Stimulated activated CD4-positive, alpha-beta T cell treated with anti-CD3 and anti-CD28 coated beads, Interleukin-1b, Interleukin-23, amount 100 ng/mL, for 24 hours (primary cell): ENCODE data around the gene KCNMB3.
A peak's percentile ranks its signal among the peaks of the same experiment; 100 is the strongest.
"Not testable (repeated sequence)": the region's sequence is repeated elsewhere in the genome, so short reads cannot be mapped to it uniquely, and the experiment has no call there.

Source experiments
- DNase-seq, 4 experiments: peaks; one replicate each; pipeline ENCODE4 v3.0.0-alpha.2; 2020; ENCODE audit warnings: low read depth in 4 of 4, low spot score in 1 of 4

Gene KCNMB3

GRCh38 chr3:179265092-179265491 lies 14.2 kb upstream of the KCNMB3 start:
- no peak for DNase-seq

- no peak for DNase-seq
Observed at GRCh38 chr3:179264449-179264848, 13.5 kb upstream of the KCNMB3 start.

- no peak for DNase-seq
Observed at GRCh38 chr3:179263134-179263533, 12.2 kb upstream of the KCNMB3 start.

- peak; percentile 15 to 54 (median 32) for DNase-seq
Observed at GRCh38 chr3:179260949-179261765, 10.2 kb upstream of the KCNMB3 start.

- not testable (repeated sequence) for DNase-seq
Observed at GRCh38 chr3:179259959-179260756, 9.2 kb upstream of the KCNMB3 start.

- no peak for DNase-seq
Observed at GRCh38 chr3:179258820-179259219, 7.9 kb upstream of the KCNMB3 start.

GRCh38 chr3:179257742-179258141 lies 6.8 kb upstream of the KCNMB3 start:
- not testable (repeated sequence) for DNase-seq

GRCh38 chr3:179256813-179257212 lies 5.9 kb upstream of the KCNMB3 start:
- no peak for DNase-seq

GRCh38 chr3:179247289-179248015 lies 3.5 kb downstream of the KCNMB3 start:
- no peak for DNase-seq

- DNase-seq, result no peak
Observed at GRCh38 chr3:179244878-179245277, 6.0 kb downstream of the KCNMB3 start.

GRCh38 chr3:179242859-179243258 lies 8.1 kb downstream of the KCNMB3 start:
- not testable (repeated sequence) for DNase-seq

- not testable (repeated sequence) for DNase-seq
Observed at GRCh38 chr3:179240299-179240698, 10.6 kb downstream of the KCNMB3 start.

- no peak for DNase-seq
Observed at GRCh38 chr3:179236669-179237301, 14.1 kb downstream of the KCNMB3 start.

GRCh38 chr3:179234199-179234598 lies 16.7 kb downstream of the KCNMB3 start:
- no peak for DNase-seq

- DNase-seq, result no peak
Observed at GRCh38 chr3:179233043-179233442, 17.9 kb downstream of the KCNMB3 start.

- DNase-seq, result no peak
Observed at GRCh38 chr3:179229177-179229576, 21.7 kb downstream of the KCNMB3 start.

- no peak for DNase-seq
Observed at GRCh38 chr3:179227349-179227748, 23.6 kb downstream of the KCNMB3 start.

- DNase-seq, result no peak
Observed at GRCh38 chr3:179224584-179224983, 26.3 kb downstream of the KCNMB3 start.

- DNase-seq, result no peak
Observed at GRCh38 chr3:179223548-179223947, 27.4 kb downstream of the KCNMB3 start.

- DNase-seq, result not testable (repeated sequence)
Observed at GRCh38 chr3:179218213-179218612, 32.7 kb downstream of the KCNMB3 start.

GRCh38 chr3:179215550-179215949 lies 35.4 kb downstream of the KCNMB3 start:
- not testable (repeated sequence) for DNase-seq
